GM19463 (cell line): ENCODE data around the gene ARHGAP27.
"Not testable (repeated sequence)": the region's sequence is repeated elsewhere in the genome, so short reads cannot be mapped to it uniquely, and the experiment has no call there.

Source experiments
- ATAC-seq: cut with Tn5 transposase; IDR thresholded peaks from one replicate; pipeline ENCODE4 v1.9.1; 2021; ENCODE audit warnings: mild to moderate bottlenecking, moderate library complexity; ENCODE audit not compliant: unreplicated experiment

Gene ARHGAP27, protein sequence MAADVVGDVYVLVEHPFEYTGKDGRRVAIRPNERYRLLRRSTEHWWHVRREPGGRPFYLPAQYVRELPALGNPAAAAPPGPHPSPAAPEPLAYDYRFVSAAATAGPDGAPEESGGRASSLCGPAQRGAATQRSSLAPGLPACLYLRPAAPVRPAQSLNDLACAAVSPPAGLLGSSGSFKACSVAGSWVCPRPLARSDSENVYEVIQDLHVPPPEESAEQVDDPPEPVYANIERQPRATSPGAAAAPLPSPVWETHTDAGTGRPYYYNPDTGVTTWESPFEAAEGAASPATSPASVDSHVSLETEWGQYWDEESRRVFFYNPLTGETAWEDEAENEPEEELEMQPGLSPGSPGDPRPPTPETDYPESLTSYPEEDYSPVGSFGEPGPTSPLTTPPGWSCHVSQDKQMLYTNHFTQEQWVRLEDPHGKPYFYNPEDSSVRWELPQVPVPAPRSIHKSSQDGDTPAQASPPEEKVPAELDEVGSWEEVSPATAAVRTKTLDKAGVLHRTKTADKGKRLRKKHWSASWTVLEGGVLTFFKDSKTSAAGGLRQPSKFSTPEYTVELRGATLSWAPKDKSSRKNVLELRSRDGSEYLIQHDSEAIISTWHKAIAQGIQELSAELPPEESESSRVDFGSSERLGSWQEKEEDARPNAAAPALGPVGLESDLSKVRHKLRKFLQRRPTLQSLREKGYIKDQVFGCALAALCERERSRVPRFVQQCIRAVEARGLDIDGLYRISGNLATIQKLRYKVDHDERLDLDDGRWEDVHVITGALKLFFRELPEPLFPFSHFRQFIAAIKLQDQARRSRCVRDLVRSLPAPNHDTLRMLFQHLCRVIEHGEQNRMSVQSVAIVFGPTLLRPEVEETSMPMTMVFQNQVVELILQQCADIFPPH

DNA sequence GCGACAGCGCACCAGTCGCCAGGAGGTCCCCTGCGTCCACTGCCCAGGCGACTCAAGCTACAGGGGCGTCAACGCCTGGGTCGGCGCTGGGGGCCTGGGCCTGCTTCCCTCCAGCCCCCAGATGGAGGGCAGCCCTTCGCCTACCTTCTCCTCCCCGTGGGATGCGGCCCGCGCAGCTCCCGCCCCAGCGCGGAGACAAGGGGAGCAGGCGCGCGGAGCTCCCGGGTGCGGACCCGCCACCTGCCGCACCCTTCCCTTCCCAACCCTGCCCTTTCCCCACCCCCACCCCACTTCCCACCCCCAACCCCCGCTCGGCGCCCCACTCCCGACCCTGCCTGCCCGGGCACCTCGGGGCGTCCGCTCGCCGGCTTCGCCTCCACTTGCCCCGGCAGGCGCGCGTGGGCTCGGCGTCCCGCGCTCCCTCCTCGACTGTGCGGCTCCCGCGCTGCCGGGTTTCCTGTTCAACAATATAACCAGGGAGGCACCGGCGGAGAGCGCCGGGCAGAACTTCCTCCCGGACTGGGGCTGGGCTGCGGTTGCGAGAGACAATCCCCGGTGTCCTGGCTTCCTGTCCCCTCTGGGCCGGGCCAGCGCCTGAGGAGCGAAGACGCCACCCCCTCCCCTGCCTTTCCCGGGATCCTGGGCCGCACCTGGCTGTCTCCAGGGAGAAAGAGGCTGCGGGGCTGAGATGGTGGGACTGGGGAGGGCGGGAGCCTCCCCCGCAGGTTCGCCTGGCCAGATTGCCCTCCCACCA is at the start of gene ARHGAP27:
Gene ARHGAP27 (minus strand): TSS at position 466 of the 754 bp plus-strand sequence. CDS start 2,591 bp downstream, outside the sequence.
- ATAC-seq: no peak

DNA sequence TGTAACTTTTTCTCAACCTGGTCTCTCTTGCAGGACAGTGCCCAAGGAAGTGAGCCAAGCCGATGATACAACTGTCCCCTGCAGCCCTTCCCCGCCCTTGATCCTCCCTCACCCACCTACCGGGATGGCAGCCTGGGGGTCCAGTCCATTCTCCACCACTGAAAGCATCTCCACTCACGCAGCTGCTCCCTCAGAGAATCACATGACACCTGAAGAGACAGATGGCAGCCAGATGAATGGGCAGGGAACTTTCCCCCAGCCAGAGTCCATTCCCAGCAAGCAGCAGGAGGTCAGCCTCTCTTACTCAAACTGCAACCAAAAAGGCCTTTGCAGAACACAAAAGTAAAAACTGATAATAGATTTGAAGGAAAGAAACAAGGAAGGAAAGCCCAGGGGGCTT is 49.6 kb upstream of the ARHGAP27 start:
- not testable (repeated sequence) for ATAC-seq

DNA sequence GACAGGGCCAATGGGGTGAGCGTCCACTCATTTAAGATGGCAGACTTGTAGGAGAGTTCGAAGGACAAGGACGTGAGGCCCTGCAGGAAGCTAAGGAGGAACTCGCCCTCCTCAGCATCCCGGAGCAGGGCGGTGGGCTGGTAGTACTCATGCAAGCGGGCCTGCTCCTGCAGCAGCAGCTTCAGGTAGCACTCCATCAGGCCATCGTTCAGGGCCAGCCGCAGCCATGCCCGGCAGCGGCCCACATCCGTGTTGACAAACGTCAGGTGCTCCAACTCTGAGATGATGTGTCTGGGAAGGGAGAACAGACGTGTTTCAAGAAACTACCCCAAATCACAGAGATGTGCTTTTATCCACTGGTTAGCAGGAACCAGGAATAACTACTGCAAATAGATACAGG is 42.8 kb upstream of the ARHGAP27 start:
- ATAC-seq: not testable (repeated sequence)

DNA sequence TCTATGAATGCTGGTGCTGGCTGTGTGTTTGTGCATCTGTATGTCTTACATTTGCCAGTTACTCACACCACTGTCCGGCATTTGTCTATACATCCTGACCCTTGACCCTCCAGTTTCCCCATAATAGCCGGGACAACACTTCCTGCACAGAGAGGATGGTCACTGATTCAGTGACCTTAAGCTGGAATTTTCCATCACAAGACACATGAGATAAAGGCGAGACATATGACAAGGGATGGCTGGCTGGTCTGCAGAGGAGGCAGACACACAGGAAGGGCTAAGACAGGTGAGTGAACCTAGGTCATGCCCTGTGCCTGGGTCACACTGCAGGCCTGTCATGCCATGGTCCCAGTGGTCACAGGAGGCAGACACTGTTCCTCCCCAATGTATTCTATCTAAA is 39.6 kb upstream of the ARHGAP27 start:
- not testable (repeated sequence) for ATAC-seq

DNA sequence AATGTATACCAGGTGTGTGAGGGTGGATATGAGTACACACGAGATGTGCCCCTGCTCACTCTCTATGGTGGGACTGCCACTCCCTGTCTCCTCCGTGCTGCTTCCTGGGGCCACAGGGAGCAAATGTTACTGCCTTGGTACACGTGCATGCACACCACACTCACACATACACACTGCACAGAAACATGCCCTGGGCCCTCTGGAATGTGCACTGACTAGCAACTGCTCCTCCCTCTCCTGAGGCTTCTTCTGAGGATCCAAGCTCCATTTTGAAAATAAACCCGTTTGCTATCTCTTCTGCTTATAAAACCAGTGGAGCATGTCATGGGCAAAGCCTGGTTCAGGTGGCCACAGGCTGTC is 36.5 kb upstream of the ARHGAP27 start:
- ATAC-seq: not testable (repeated sequence)

DNA sequence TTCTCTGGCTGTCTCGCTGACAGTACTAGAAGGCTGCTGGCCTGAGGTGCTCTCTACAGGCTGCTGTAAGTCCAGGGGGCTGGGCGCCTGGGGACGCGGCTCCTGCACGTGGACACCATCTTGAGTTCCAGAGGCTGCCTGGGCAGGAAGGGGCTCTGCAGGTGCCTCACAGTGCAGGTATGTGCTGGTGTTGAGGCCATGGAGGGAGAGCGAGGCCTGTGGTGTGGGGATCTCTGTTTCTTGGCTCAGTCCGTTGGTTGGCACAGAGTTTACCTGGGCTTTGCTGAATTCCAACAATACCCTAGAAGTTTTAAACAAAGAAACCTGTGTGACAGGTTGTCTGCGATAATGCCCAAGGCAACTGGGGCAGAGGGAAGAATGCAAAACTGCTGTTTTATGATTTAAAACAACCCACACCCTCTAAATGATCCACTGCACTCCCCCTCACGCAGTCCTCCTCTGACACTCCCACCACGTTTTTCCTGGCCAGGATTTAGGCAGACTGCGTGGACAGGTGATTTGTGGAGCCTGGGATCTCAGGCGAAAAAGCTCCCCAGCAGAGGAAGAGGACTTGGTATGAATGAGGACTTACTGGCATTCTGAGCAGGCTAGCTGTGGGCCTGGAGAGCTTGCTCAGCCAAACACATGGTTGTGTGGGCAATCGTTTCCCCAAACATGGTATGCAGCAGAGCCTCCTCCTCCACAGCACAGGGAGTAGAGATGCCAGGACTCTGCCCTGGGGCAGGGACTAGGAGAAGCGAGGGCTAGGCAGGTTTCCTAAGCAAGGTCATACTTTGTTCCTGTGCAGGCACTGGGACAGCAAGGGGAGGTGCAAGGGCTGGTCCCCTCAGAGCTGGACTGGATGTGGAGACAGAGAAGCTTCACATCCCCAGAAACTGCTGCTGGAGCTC is 35.9 kb upstream of the ARHGAP27 start:
- not testable (repeated sequence) for ATAC-seq

DNA sequence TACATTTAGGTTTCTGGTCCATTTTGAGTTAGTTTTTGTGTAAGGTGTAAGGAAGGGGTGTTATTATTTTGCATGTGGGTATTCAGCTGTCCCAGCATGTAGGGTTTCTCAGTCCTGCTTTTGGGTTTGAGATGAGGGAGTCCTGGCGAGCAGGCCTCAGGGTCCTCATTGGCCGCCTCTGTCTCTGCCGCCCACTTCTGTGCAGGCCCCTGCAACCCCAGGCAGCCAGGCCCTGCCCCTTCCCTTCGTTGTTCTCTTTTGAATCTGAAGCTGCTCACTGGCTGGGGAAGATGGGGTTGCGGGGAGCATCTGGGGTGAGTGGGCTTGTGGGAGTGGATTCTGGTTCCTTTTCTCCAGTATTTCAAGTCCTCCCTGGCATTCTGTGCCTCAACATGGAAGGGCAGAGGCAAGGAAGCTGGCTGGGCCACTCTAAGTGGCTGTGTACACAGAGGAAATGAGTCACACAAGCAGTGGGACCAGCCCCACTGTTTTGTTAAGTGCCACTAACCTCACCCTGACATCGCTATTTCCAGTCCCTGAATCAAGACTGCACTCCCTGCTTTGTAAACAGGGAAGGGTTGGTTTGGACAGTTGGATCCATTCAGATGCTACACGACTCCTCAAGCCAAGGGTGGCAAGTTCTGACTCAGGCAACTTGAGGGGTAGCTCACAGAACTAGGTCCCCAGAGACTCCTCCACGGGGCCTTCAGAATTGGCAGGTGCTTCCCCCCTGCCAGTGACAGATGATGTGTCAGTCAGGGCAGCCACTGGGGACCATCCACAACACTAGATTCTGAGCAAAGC is 29.1 kb upstream of the ARHGAP27 start:
- ATAC-seq: peak; percentile 91

DNA sequence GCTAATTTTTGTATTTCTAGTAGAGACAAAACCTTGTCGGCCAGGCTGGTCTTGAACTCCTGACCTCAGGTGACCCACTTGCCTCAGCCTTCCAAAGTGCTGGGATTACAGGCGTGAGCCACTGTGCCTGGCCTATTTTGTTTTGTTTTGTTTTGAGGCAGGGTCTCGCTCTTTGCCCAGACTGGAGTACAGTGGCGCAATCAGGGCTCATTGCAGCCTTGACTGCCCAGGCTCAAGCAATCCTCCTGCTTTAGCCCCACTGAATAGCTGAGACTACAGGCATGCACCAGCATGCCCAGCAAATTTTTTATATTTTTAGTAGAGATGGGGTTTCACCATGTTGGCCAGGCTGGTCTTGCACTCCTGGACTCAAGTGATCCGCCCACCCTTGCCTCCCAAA is 27.8 kb upstream of the ARHGAP27 start:
- ATAC-seq: not testable (repeated sequence)

DNA sequence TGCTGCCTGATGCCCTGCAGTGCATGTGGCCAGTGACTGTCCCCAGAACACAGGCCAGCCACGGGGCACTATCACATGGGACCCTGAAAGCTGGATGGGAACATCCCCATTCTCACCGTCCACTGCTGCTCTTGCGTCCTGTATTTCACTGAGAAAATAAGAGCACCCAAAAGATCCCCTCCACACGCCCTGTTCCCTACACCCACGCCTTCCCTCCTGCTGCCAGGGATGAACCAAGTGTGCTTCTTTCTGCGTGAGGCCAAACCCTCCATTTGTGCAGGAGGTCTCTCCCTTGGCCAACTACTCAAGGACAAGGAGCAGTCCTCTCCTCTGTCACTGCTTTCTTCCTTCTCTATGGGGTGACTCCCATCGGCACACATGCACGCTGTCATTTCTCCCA is 21.7 kb upstream of the ARHGAP27 start:
- ATAC-seq: not testable (repeated sequence)

DNA sequence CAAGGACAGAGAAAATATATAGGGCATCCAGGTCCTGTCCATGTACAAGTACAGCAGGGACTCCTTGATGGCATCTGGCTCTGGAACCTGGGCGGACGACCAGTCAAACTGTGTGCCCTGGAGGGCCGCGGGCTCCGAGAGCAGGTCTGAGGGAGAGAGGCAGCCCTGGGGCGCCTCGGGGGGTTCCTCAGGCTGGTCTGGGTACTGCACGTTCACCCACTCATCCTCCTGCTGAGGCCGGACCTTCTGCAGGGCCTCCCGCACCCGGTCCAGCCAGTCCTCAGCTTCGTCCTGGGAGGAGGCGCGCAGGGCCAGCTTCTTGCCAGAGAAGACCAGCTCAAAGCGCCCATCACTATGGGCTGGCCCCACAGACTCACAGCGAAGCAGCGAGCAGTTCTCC is 21.1 kb upstream of the ARHGAP27 start:
- ATAC-seq: not testable (repeated sequence)

DNA sequence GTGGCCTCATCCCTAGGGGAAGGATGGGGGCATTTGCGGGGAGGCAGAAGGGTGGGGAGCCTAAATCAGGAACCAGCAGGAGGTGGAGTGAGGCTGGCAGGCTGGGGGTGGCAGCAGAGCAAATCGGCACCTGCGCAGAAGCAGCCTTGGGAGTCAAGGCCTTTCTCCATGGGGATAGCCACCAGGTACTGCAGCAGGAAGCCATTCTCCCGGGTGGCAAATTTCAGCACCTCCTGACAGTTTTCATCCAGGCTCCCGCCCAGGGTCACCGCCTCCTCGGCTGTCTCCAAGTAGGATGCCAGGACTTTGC is 20.5 kb upstream of the ARHGAP27 start:
- ATAC-seq: not testable (repeated sequence)

DNA sequence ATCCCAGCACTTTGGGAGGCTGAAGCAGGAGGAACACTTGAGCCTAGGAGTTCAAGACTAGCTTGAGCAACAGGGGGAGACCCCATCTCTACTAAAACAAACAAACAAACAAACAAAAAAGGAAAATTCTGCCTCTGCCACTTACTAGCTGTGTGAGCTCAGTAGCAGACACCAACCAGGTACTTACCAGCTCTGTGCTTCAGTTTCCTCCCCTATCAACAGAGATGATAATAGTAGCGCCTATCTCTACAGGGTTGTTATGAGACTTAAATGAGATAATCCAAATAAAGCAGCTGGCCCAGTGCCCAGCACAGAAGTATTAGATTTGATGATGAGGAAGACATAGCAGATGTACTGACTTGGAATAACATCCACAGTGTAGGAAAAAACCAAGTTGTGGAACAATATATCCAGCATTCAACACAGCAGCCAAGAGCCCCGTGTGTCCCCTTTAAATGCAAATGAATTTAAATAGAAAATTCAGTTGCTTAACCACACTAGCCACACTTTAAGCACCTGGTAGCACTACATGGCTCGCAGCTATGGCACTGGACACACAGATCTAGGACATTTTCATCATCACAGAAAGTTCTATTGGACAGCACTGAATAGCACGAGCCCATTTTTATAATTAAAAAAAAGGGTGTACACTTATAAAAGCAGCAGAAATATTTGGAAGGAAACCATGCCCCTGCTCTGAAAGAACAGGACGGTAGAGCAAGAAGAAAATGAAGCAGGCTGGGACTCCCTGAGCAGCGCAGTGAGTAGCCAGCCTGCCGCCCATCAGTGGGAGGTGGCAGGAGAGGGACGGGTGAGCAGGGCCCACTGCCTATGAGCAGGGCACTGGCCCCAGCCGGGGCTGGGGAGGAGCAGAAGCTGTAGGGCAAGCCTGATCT is 19.9 kb upstream of the ARHGAP27 start:
- ATAC-seq: not testable (repeated sequence)

DNA sequence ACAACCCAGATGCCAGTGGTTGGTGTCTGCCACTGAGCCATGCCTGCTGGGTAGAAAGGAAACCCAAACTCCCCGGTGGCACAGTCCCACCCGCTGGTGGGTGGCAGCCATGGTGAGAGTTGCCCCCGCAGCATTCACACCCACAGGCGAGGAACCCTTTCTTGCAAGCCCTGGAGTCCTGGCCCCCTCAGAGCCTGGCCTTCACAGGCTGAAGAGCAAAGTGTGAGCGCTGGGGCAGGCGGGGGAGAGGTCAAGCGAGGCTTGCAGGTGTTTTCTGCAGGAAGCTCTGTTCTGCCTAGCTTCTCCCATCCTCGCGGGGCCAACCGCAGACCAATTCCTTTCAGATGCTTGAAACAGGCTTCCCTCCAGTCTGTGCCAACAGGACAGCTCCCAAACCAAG is 19.0 kb upstream of the ARHGAP27 start:
- ATAC-seq: not testable (repeated sequence)

DNA sequence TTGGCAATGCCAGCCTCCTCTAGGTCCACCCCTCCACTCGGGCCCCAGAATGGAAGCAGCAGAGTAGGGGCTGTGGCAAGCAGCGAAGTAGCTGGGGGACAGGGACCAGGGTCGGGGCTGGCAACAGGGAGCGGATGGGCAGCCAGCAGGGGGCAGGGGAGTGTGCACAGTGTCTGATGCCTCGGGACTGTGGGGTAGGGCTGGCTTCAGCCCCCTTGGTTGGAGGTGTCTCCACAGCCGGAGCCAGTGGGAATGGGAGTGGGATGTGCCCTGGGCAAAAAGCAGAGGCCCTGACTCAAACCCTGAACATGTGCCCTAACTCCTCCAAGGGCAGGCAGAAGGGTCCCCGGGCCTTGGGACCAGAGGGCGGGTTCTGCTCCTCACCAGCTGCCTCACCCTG is 18.5 kb upstream of the ARHGAP27 start:
- no peak for ATAC-seq

DNA sequence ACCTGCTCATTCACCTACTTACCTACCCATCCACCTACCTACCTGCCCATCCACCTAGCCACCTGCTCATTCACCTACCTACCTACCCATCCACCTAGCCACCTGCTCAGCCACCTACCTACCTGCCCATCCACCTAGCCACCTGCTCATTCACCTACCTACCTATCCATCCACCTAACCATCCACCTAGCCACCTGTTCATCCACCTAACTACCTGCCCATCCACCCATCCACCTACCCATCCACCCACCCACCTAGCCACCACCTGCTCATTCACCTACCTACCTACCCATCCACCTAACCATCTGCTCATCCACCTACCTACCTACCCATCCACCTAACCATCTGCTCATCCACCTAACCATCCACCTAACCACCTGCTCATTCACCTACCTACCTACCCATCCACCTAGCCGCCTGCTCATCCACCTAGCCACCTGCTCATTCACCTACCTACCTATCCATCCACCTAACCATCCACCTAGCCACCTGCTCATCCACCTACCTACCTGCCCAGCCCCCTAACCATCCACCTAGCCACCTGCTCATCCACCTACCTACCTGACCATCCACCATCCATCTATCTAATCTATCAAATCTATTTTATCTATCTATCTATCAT is 17.1 kb upstream of the ARHGAP27 start:
- not testable (repeated sequence) for ATAC-seq

DNA sequence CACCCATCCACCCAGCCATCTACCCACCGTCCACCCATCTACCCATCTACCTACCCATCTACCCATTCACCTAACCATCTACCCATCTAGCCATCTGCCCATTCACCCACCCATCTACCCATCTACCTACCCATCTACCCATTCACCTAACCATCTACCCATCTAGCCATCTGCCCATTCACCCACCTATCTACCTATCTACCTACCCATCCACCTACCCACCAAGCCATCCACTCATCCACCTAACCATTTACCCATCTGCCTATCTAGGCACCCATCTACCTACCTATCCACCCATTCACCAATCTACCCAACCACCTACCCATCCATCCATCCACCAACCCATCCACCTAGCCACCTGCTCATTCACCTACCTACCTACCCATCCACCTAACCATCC is 16.6 kb upstream of the ARHGAP27 start:
- ATAC-seq: not testable (repeated sequence)

DNA sequence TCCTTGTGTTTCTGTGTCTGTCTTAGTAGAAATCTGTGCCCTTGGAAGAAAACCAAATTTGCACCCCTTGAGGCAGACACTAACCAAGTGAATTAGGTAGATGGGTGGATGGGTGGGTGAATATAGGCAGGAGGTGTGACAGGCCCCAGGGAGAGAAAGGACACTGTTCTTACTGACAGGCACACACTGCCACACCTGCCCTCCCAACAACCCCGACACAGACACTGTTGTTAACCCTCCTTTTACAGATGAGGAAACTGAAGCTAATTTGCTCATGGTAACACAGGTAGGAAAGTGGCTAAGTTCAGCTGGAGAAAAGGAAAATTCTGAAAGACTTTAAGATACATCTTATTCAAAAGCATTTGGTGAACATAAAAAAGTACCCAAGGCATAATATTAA is 15.8 kb upstream of the ARHGAP27 start:
- ATAC-seq: not testable (repeated sequence)

DNA sequence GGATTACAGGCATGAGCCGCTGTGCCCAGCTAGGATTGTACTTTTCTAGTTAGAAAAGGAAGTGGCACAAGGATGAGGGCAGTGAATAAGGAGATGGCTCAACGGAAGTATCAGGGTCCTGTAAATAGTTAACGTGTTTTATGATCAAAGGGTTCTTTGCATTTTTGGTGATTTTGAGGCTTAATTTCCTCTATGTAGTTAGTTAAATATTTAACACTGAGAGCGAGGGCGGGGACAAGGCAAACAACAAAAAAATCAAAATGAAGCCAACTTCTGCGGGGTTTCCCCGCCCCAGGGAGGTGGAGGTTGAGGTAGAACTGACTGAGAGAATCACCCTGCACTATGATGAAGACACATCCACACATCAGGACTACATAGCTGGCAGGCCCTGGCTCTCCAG is 15.4 kb upstream of the ARHGAP27 start:
- not testable (repeated sequence) for ATAC-seq
